Endothelial cell (in vitro differentiated cells): ENCODE measurements around the gene LYPD8. TPM values are rescaled to one million over a fixed set of nuclear protein-coding genes. Genes with fewer than 3 reads are reported as not detected.

Source experiments
- DNase-seq: peaks from one replicate; pipeline ENCODE4 v3.0.0; 2021; ENCODE audit warnings: low spot score
- H3K27ac Mint-ChIP-seq: one replicate; pipeline ENCODE4 v1.8.0; 2021; ENCODE audit warnings: mixed read lengths, inconsistent platforms; ENCODE audit not compliant: unreplicated experiment
- H3K27me3 Mint-ChIP-seq: one replicate; pipeline ENCODE4 v1.8.0; 2021; ENCODE audit warnings: mild to moderate bottlenecking, moderate library complexity, mixed read lengths, inconsistent platforms; ENCODE audit not compliant: unreplicated experiment
- H3K36me3 Mint-ChIP-seq: one replicate; pipeline ENCODE4 v1.8.0; 2021; ENCODE audit warnings: mild to moderate bottlenecking, low read depth, mixed read lengths, inconsistent platforms; ENCODE audit not compliant: unreplicated experiment
- H3K4me1 Mint-ChIP-seq: one replicate; pipeline ENCODE4 v1.8.0; 2021; ENCODE audit warnings: mild to moderate bottlenecking, mixed read lengths, inconsistent platforms; ENCODE audit not compliant: unreplicated experiment
- H3K4me3 Mint-ChIP-seq: one replicate; pipeline ENCODE4 v1.8.0; 2021; ENCODE audit warnings: mild to moderate bottlenecking, mixed read lengths, inconsistent platforms; ENCODE audit not compliant: unreplicated experiment
- H3K9me3 Mint-ChIP-seq: one replicate; pipeline ENCODE4 v1.8.0; 2021; ENCODE audit warnings: mixed read lengths, inconsistent platforms; ENCODE audit not compliant: unreplicated experiment
- CTCF ChIP-seq: fragments of 200-600 bp; sonication (generic); IDR thresholded peaks from one replicate; pipeline ENCODE4 v1.5.0; 2021; ENCODE audit warnings: antibody characterized with exemption; ENCODE audit not compliant: unreplicated experiment
- total RNA-seq: library from RNA; stranded (reverse); fragmentation: NEBNext Ultra II Directional; extraction: Animal tissue kit (Norgen Biotek cat#: 25700); gene quantifications from one replicate; pipeline ENCODE4 v1.2.1, GENCODE V29; 2021; ENCODE audit not compliant: unreplicated experiment

LYPD8 gene
- total RNA-seq, 1 donor from 2014 or later: not detected

DNA sequence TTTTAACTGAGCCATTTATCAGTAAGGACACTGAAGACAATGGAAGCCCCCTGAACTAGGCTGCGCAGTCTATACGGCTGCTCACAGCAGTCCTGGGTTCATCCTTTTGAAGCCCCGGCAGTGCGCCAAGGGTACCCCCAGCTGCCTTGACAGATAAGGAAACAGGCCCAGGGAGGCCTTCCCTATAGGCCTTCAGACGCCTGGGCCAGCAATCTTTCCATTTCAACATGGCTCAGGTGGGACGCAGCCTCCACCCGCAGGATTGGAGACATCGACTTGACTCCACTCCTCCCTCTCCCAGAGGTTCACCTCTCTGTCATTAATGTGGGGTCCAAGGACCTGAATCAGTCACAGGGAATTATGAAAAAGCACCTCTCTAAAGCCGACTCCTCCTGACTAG, 2.8 kb upstream of the LYPD8 start:
- Mint-ChIP-seq H3K4me3 (no peak overlapping the region), H3K36me3 (peaks cover 14% of the 10 kb centered on the region), H3K4me1 (no peaks in the 10 kb centered on the region), H3K27ac (no peak overlapping the region), H3K9me3 (peaks cover 34% of the 10 kb centered on the region), H3K27me3 (peaks cover 19% of the 10 kb centered on the region)
- TF ChIP-seq CTCF: no peak
- DNase-seq: no peak

DNA sequence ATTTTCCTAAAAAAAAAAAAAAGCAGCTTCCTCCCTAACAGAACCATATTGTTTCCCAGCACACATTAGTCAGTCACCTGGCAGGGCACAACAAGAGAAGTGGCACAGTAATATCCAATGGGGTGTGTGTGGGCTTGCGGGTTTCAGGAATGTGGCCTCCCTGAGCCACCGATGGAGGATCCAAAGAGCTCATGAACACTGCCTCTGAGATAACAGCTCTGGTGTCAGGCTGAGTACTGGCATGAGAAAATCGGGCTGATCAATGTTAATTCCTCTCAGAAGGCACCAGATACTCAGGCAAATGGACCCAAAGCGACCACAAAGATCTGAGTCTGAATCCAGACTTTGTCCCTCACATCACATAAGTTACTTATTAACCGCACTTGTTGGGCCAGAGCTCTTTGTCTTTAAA, 2.2 kb upstream of the LYPD8 start:
- Mint-ChIP-seq H3K9me3 (peaks cover 31% of the 10 kb centered on the region), H3K27ac (no peak overlapping the region), H3K4me1 (no peaks in the 10 kb centered on the region), H3K36me3 (peaks cover 14% of the 10 kb centered on the region), H3K27me3 (peaks cover 19% of the 10 kb centered on the region), H3K4me3 (no peak overlapping the region)
- TF ChIP-seq CTCF: no peak
- no peak for DNase-seq

DNA sequence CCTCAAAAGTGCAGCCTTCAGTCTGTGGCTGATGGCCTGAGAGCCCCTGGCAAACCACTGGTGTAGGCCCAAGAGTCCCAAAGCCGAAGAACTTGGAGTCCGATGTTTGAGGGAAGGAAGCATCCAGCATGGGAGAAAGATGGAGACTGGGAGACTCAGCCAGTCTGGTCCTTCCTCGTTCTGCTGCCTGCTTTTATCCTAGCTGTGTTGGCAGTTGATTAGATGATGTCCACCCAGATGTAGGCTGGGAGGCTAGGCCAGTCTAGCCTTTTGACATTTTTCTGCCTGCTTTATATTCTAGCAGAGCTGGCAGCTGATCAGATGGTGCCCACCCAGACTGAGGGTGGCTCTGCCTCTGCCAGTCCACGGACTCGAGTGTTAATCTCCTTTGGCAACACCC, 1.1 kb upstream of the LYPD8 start:
- no peak for DNase-seq
- H3K27ac Mint-ChIP-seq: no peak overlapping the region
- H3K9me3 Mint-ChIP-seq: peaks cover 29% of the 10 kb centered on the region
- H3K36me3 Mint-ChIP-seq: peaks cover 14% of the 10 kb centered on the region
- no peaks in the 10 kb centered on the region for H3K4me1 Mint-ChIP-seq
- peaks cover 23% of the 10 kb centered on the region for H3K27me3 Mint-ChIP-seq
- H3K4me3 Mint-ChIP-seq: no peak overlapping the region
- no peak for TF ChIP-seq CTCF

DNA sequence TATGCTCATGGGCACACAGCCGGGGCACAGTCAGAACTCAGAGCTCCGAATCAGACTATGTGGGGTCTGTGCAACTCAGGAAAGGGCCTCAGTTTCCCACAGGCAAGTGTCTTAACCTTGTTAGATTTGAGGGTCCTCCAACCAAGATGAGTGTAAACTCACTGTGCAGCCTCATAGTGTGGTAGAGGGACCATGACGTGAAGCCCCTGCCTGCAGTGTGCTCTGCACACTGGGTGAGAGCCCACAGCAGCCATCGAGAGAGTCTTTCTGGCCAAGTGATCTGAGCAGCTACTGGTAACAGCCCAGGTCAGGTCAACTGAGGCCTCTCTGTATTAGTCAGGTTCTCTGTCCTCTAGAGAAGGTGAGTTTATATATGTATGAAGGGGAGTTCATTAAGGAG, 592 bp upstream of the LYPD8 start:
- Mint-ChIP-seq H3K27me3 (peaks cover 23% of the 10 kb centered on the region), H3K4me3 (no peak overlapping the region), H3K36me3 (peaks cover 14% of the 10 kb centered on the region), H3K4me1 (no peaks in the 10 kb centered on the region), H3K9me3 (peaks cover 25% of the 10 kb centered on the region), H3K27ac (no peak overlapping the region)
- no peak for DNase-seq
- no peak for TF ChIP-seq CTCF

- Mint-ChIP-seq H3K4me1 (no peaks in the 10 kb centered on the region), H3K27ac (no peak overlapping the region), H3K9me3 (peaks cover 12% of the 10 kb centered on the region), H3K36me3 (peaks cover 9% of the 10 kb centered on the region), H3K27me3 (peaks cover 20% of the 10 kb centered on the region), H3K4me3 (no peak overlapping the region)
- TF ChIP-seq CTCF: no peak
- DNase-seq: no peak
Measured at GRCh38 chr1:248753708-248754280, 1.8 kb downstream of the LYPD8 start.
